ENCODE results near the gene PDCD7.

The PDCD7 gene

GRCh38 chr15:65092911-65093792, 40.5 kb downstream of the PDCD7 start:
- in situ Hi-C loops (cut with HindIII; ENCODE audit: low sequenced_read_pairs): no loop called here

GRCh38 chr15:65091946-65092770, 41.5 kb downstream of the PDCD7 start:
- in situ Hi-C loops (cut with HindIII; ENCODE audit: low sequenced_read_pairs): no loop called here

GRCh38 chr15:65089206-65089824, 44.3 kb downstream of the PDCD7 start:
- in situ Hi-C loops (cut with HindIII; ENCODE audit: low sequenced_read_pairs): no loop called here

- in situ Hi-C loops (cut with HindIII; ENCODE audit: low sequenced_read_pairs): no loop called here
Observed at GRCh38 chr15:65088643-65089021, 45.0 kb downstream of the PDCD7 start.

GRCh38 chr15:65087873-65088642, 45.5 kb downstream of the PDCD7 start:
- in situ Hi-C loops (cut with HindIII; ENCODE audit: low sequenced_read_pairs): no loop called here

GRCh38 chr15:65087411-65087810, 46.2 kb downstream of the PDCD7 start:
- in situ Hi-C loops (cut with HindIII; ENCODE audit: low sequenced_read_pairs): no loop called here

- in situ Hi-C loops (cut with HindIII; ENCODE audit: low sequenced_read_pairs): no loop called here
Observed at GRCh38 chr15:65086680-65087111, 46.9 kb downstream of the PDCD7 start.

- in situ Hi-C loops (cut with HindIII; ENCODE audit: low sequenced_read_pairs): no loop called here
Observed at GRCh38 chr15:65085990-65086679, 47.5 kb downstream of the PDCD7 start.

- in situ Hi-C loops (cut with HindIII; ENCODE audit: low sequenced_read_pairs): no loop called here
Observed at GRCh38 chr15:65085207-65085753, 48.3 kb downstream of the PDCD7 start.

- in situ Hi-C loops (cut with HindIII; ENCODE audit: low sequenced_read_pairs): no loop called here
Observed at GRCh38 chr15:65084500-65085206, 49.0 kb downstream of the PDCD7 start.

- in situ Hi-C loops (cut with HindIII; ENCODE audit: low sequenced_read_pairs): no loop called here
Observed at GRCh38 chr15:65083262-65083701, 50.3 kb downstream of the PDCD7 start.

GRCh38 chr15:65082303-65082953, 51.2 kb downstream of the PDCD7 start:
- in situ Hi-C loops (cut with HindIII; ENCODE audit: low sequenced_read_pairs): no loop called here

GRCh38 chr15:65081758-65082157, 51.9 kb downstream of the PDCD7 start:
- in situ Hi-C loops (cut with HindIII; ENCODE audit: low sequenced_read_pairs): no loop called here

GRCh38 chr15:65081270-65081669, 52.3 kb downstream of the PDCD7 start:
- in situ Hi-C loops (cut with HindIII; ENCODE audit: low sequenced_read_pairs): no loop called here

- in situ Hi-C loops (cut with HindIII; ENCODE audit: low sequenced_read_pairs): loop anchor here (5.0 kb wide), 1 partner anchor 37 kb away; no protein-coding TSS in a partner anchor
Observed at GRCh38 chr15:65079580-65079979, 54.0 kb downstream of the PDCD7 start.

- in situ Hi-C loops (cut with HindIII; ENCODE audit: low sequenced_read_pairs): loop anchor here (5.0 kb wide), 1 partner anchor 36 kb away; no protein-coding TSS in a partner anchor
Observed at GRCh38 chr15:65077981-65078352, 55.6 kb downstream of the PDCD7 start.

- in situ Hi-C loops (cut with HindIII; ENCODE audit: low sequenced_read_pairs): loop anchor here (5.0 kb wide), 1 partner anchor 35 kb away; no protein-coding TSS in a partner anchor
Observed at GRCh38 chr15:65077291-65077980, 56.2 kb downstream of the PDCD7 start.

All from DLD1 (cell line).